PC-9 (cell line): Measurements from ENCODE around the gene EVI5.

Source experiments
- CTCF ChIP-seq: fragments of 200-600 bp; sonication (generic); conservative IDR thresholded peaks from 2 replicates; pipeline ENCODE4 v1.6.1; 2017; ENCODE audit warnings: mixed run types, antibody characterized with exemption, mild to moderate bottlenecking, moderate library complexity
- EZH2 ChIP-seq: fragments of 200-600 bp; sonication (generic); IDR thresholded peaks from 2 replicates; pipeline ENCODE4 v1.8.0; 2017; ENCODE audit warnings: antibody characterized with exemption, low read depth

GRCh38 chr1:92577261-92577895 is 207.5 kb downstream of the EVI5 start:
- TF ChIP-seq CTCF, result no peak
- TF ChIP-seq EZH2, result no peak
